NT2/D1 (cell line): Measurements from ENCODE around the gene LARGE1.

ENCODE experiments used
- SUZ12 ChIP-seq: IDR thresholded peaks from 2 replicates; pipeline ENCODE4 v1.6.1; 2011; ENCODE audit not compliant: insufficient read length, insufficient read depth; ENCODE audit errors: extremely low read depth
- YY1 ChIP-seq: IDR thresholded peaks from 2 replicates; pipeline ENCODE4 v1.6.1; 2011; ENCODE audit not compliant: insufficient read length, insufficient read depth
- ZNF274 ChIP-seq: IDR thresholded peaks from 2 replicates; pipeline ENCODE4 v1.6.1; 2011; ENCODE audit warnings: mild to moderate bottlenecking, low read depth, low read length

DNA sequence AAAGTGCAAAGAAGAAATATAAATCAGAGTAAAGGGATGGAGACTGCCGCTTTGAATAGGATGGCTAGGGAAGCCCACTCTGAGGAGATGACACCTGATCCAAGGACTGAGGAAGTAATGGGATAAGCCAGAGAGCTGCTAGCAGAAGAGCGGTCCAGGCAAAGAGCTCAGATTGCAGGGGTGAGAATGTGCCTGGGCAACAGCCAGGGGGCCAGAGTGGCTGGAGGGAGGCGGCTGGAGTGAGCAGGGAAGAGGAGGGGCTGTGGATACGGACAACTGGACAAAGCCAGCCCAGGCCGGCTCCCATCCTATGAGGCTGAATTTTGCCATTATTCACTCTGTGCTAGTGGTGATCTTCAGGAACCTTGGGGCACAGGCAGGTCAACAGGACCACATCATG, 501.8 kb downstream of the LARGE1 start:
- TF ChIP-seq YY1 (no peak), ZNF274 (no peak), SUZ12 (no peak)
